Amniotic stem cell (primary cell): ENCODE data around the gene ZNF692.
"Not testable (repeated sequence)": the region's sequence is repeated elsewhere in the genome, so short reads cannot be mapped to it uniquely, and the experiment has no call there.

ENCODE experiments used
- DNase-seq: peaks from one replicate; lab custom pipeline; 2025; lab: John Stamatoyannopoulos, UW

The ZNF692 gene

DNA sequence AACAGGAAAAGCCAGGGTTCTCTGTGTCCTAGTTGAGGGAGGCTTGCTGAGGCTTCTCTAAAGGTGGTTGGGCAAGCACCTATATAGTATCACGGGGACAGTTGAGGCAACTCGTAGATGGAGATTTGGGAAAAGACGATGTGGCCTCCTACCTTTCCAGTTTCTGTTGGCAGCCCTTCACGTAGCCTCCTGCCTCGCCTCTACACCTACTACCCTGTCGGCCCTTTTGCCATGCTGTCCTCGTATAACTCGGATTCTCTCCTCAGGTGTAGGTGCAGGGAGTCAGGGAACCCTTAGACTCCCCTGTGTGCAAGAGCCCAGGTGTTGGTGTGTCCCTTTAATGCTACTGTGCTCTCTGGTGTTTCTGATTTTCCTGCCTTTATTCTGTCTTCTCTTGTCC is 10.3 kb downstream of the ZNF692 start:
- DNase-seq, result no peak

DNA sequence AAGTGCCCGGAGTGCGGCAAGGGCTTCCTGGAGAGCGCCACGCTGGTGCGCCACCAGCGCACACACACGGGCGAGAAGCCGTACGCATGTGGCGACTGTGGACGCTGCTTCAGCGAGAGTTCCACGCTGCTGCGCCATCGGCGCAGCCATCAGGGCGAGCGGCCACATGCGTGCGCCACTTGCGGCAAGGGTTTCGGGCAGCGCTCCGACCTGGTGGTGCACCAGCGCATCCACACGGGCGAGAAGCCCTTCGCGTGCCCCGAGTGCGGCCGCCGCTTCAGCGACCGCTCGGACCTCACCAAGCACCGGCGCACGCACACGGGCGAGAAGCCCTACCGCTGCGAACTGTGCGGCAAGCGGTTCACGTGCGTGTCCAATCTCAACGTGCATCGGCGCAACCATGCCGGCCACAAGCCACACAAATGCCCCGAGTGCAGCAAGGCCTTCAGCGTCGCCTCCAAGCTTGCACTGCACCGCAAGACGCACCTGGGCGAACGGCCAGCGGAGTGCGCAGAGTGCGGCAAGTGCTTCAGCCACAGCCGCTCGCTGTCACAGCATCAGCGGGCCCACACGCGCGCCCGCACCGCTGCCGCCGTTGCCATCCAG is 10.8 kb downstream of the ZNF692 start:
- DNase-seq, result no peak

- no peak for DNase-seq
Observed at GRCh38 chr1:248847181-248847955, 11.5 kb downstream of the ZNF692 start.

GRCh38 chr1:248844526-248844925 is 14.4 kb downstream of the ZNF692 start:
- DNase-seq, result no peak

DNA sequence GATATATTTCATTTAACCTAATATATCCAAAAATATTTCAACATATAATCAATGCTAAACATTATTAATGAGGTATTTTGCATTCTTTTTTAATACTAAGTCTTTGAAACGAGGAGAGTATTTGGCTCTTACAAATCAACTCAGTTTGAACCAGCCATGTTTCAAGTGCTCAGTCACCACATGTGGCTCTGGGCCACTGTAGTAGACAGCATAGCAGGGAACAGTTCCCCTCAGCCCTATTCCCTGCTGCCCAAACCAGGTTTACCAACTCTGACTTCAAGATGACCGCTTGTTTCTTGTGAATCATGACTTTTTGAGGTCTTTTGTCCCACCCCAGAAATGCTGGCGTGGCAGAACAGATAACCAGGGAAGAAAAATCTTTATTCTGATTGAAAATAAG is 15.2 kb downstream of the ZNF692 start:
- no peak for DNase-seq

GRCh38 chr1:248842781-248843331 is 16.0 kb downstream of the ZNF692 start:
- DNase-seq, result no peak

DNA sequence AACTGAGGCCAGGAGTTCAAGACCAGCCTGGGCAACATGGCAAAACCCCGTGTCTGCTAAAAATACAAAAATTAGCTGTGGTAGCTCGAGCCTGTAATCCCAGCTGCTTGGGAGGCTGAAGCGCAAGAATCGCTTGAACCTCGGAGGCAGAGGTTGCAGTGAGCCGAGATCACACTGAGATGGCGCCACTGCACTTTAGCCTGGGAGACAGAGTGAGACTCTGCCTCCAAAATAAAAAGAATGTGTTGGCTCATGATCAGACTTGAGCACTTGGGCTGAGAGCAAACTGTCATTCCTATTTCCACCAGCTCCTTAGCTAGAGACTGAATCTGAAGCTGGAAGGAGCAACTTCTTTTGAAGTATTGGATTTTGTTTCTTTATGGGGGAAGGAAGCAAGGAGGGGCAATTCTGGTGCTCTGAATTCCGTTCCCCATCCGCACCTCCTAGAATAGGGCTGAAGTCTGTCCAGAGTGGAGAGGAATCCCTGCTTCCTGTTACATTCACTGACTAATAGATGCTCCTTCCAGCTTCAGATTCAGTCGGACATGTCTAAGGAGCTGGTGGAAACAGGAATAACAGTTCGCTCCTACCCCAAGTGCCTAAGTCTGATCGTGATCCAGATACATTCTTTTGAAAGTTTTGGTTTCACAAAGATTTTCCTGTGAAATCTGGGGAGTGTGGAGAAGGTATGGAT is 17.0 kb downstream of the ZNF692 start:
- no peak for DNase-seq

DNA sequence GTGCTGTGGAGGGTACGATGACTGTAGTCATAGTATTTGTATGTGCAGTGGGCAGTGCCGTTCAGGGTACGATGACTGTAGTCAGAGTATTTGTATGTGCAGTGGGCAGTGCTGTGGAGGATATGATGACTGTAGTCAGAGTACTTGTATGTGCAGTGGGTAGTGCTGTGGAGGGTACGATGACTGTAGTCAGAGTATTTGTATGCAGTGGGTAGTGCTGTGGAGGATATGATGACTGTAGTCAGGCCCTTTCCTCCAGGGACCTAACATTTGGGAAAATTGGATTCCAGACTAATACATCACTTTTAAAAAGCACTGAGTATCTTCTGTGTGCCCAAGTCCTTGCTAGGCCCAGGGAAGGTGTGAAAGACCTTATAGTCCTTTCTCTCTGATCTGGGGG is 17.9 kb downstream of the ZNF692 start:
- no peak for DNase-seq

- no peak for DNase-seq
Observed at GRCh38 chr1:248839168-248839555, 19.7 kb downstream of the ZNF692 start.

DNA sequence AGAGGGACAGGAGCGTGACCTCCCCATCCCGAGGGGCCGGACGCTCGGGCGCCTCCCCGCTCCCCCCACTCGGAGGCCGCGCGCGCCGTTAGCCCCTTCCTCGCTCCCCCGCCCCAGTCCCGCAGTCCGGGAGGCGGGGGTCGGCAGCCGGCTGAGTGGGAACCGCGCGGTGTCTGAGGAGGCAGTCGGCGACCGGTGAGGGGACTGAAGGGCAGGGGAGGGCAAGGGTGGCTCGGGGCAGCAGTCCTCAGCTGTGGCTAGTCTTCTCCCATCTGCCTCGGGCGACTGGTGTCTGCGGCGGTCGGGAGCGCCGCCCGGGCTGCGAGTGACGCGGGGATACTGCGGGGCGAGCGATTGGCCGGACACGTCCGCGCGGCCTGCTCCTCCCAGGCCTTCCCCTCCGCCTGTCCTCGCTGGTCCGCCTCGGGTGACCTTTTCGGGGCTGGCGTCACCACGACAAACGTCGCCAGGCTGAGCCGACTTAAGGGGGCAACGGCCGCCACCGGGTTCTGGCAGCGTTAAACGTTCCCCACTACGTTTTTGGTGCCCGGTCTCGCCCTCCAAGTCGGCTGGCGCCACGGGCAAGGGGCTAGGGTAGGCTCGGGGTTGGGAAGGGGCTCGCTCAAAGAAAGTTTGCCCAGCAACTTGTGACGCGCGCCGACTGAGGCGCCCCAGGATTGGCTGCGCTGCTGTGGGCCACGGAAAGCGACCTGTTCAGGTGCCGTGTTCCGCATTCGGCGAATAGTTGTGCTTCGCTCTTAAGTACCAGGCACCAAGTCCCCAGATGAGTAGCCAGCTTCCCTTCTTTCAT is 20.3 kb downstream of the ZNF692 start:
- peak; percentile 64 for DNase-seq

DNA sequence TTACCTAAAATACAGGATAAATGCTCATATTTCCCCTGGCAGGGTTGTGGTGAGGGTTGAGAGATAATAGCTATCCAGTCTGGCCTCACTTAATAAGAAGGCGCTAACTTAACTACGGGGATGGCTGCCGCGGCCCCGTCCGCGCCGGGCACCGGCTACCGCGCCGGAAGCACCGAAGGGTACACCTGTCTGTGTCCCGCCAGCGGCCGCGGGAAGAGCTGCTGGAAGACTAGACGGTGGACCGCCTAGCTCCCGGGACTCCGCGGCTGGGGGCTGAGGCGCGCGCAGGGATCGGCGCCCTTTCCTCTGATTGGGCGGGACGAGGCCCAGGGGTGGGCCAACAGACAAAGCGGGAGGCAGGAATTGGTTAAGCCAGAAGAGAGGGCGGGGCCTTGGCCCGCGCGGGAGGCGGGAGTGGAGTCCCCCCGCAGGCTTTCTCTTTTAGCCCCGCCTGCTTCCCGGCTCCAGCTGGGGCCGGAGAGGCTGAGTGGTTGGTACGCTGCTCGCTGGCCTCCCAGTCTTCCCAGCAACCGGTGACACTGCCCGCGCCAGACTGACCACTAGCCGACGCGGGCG is 21.0 kb downstream of the ZNF692 start, which contains the start of gene ZNF672:
TSS of gene ZNF672 (plus strand) at position 444 of the 576 bp plus-strand sequence. CDS start 9,051 bp downstream, outside the sequence.
- peak; percentile 97 for DNase-seq

DNA sequence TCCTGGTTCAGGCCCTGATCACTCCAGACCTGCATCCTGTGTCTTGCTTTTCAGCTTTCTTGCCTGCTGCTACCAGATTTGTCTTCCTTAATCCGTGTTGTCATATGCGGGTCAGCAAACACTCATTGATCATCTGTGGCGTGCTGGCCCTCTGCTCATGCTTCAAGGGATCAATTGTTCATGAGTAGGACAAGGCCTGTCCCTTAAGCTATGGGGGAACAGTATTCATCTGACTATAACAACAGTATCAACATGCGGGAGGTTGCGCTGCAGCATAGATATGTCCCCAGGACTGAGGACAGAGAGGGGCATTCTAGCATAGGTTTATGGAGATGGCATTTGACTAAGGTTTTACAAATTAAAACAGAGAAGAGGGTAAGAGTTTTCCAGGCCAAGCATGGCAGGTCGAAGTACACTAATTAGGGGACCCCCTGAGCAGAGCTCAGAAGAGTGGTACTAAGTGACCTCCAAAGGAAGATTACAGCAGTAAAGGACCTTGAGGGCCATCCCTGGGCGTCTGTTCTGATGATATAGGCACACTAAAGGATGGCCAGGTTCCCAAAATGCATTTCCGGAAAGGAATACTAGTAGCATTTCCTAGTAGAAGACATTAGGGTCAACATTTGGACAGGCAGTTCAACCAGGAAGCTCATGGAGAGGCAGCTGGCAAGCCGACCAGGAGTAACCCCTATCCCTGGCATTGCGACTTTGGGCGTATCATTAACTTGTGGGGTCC is 21.7 kb downstream of the ZNF692 start:
- DNase-seq, result no peak

DNA sequence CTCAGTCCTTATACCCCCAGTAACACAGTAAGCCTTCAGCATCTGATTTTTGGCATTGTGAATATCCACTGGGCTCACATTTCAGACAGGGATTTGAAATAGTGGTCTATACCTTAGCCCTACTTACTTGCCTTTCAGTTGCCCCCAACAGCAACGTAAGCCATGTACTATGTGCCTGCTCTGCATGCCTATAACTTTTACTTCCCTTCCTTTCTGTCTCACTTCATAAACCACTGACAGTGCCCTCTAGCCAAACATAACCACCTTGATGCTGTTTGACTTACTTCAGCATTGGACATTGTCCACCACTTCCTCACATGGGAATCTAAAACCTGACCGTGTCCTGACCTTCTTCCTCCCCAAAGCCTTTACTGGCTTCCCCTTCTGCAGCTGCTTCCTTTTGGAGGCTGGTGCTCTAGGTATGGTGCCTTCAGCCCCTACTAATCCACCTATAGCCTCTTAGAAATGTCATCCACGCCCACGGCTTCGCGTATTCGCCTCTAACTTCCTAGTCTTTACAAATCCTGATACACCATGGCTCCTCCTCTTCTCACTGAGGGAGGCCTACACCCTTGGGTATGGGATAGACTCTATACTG is 24.4 kb downstream of the ZNF692 start:
- DNase-seq, result no peak

DNA sequence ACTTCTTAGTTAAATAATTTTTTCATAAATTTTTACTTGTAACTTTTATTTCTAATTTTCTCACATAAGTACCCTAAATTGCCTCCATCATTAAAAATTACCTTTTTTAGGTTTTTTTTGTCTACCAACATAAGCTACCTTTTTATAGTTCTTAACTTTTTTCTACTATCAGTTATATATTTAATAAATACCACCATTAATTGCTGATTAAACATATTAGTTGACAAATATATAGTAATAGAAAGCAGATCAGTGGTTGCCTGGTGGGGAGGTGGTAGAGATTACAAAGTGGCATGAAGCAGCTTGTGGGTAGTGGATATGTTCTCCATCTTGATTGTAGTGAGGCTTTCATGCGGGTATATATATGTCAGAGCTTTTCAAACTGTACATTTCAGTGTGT is 27.0 kb downstream of the ZNF692 start:
- DNase-seq, result no peak

GRCh38 chr1:248830718-248831017 is 28.2 kb downstream of the ZNF692 start:
- DNase-seq, result not testable (repeated sequence)

DNA sequence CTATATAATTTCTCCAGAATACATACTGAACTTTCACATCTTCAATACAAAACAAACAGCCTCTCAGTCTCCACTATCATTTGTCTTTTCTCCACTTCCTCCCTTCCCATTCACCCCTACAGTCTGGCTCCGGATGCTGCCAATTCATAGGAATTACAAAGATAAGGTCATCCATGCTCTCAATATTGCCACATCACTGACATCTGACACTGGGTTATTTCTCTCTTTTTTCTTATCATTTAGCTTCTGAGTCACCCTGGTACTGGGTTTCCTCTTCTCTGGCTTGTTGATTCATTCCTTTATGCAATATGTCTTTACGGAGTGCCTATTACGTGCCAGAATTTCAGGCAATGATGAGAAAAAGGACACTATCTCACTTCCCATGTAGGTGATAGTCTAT is 30.0 kb downstream of the ZNF692 start:
- peak; percentile 50 for DNase-seq

DNA sequence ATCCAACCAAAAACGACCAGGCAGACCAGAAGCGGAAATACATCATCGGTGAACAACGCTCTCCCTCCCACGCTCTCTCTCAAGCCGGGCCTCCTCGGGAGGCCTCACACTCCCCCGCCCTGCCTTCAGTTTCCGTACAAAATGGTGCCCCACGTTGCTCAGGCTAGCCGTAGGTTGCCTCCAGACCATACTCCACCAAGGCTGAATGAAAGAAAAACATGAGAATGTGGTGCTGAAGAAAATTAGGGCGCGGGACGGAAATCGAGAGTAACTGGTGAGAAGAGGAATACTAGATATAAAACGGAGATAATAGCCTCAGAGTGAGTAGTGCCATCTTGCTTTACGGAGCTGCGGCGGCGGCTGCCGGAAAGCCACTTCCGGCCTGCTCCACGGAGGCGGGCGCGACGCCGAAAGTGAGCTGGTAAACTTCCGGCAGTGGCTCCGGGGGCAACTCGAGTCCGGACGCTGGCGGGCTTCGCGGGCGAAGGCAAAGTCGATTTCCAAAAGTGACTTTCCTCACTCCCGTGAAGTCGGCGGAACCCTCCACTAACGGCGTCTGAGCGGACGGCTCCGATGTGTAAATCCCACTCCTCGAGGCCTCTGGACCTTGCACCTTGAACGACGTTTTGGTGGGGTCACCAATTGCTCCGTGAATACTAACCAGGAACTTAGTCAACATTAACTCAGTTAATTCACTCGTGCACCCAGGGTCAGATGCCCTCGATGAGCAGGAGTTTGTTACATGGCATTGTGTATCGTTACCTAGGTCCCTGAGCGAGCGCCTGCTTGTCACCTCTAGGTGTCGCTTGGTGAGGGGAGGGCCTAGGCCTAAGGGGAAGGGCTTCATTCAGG is 32.8 kb downstream of the ZNF692 start, which contains the start of gene SH3BP5L:
TSS of gene SH3BP5L (minus strand) at position 7 of the 852 bp plus-strand sequence. CDS start 980 bp downstream, outside the sequence.
- peak; percentile 94 for DNase-seq

- no peak for DNase-seq
Observed at GRCh38 chr1:248825573-248825908, 33.3 kb downstream of the ZNF692 start.

- DNase-seq, result no peak
Observed at GRCh38 chr1:248825136-248825535, 33.7 kb downstream of the ZNF692 start.

- DNase-seq, result no peak
Observed at GRCh38 chr1:248824701-248825100, 34.2 kb downstream of the ZNF692 start.
